ENCODE results near the gene ANGPTL3.

ANGPTL3 gene

GRCh38 chr1:62593825-62594394, 3.4 kb upstream of the ANGPTL3 start:
- Histone ChIP-seq H3K27ac (ENCODE audit: low read length, poor library complexity, severe bottlenecking) (no peak overlapping the region), H3K4me2 (ENCODE audit: low read length, poor library complexity, severe bottlenecking) (no peak overlapping the region), H2BK120ac (ENCODE audit: low read depth, low read length) (no peak overlapping the region), H2BK5ac (ENCODE audit: low read depth, low read length, poor library complexity, severe bottlenecking) (no peak overlapping the region), H3K9me3 (ENCODE audit: control insufficient read depth, low read length) (no peaks in the 10 kb centered on the region), H2AFZ (ENCODE audit: low read depth, low read length) (no peak overlapping the region), H4K8ac (ENCODE audit: low read length) (no peak overlapping the region), H2BK12ac (ENCODE audit: low read length in 2 of 2) (no peak overlapping the region), H3K36me3 (ENCODE audit: control insufficient read depth in 1 of 2, insufficient read depth in 2 of 2, low read depth in 1 of 2, low read length in 2 of 2) (peaks cover 0 to 23% of the 10 kb centered on the region in 2 experiments), H3K4ac (ENCODE audit: low read depth in 1 of 2, low read length in 2 of 2) (no peak overlapping the region), H3K14ac (ENCODE audit: low read length in 2 of 2) (no peak overlapping the region), H2AK5ac (ENCODE audit: low read length, severe bottlenecking) (no peak overlapping the region), H3K27me3 (ENCODE audit: control insufficient read depth in 1 of 2, insufficient read depth in 1 of 2, low read length in 2 of 2) (no peaks in the 10 kb centered on the region), H3K79me1 (replicated peaks; ENCODE audit: low read length, poor library complexity, severe bottlenecking) (no peaks in the 10 kb centered on the region), H4K91ac (ENCODE audit: low read length) (no peak overlapping the region), H3K4me1 (ENCODE audit: control insufficient read depth, insufficient read depth, low read depth, low read length) (no peaks in the 10 kb centered on the region), H3K23ac (ENCODE audit: low read length in 2 of 2) (no peak overlapping the region), H3K4me3 (ENCODE audit: insufficient read depth in 1 of 2, low read depth in 1 of 2, low read length in 2 of 2) (no peak overlapping the region), H3K18ac (ENCODE audit: low read depth in 1 of 2, low read length in 2 of 2) (no peak overlapping the region), H2BK15ac (ENCODE audit: low read depth, poor library complexity, severe bottlenecking) (no peak overlapping the region), H3K9ac (ENCODE audit: low read length) (no peak overlapping the region)
- WGBS = no CpG with 5 or more reads among the region's 2 CpGs
- no peak for DNase-seq

- Histone ChIP-seq H2AK5ac (ENCODE audit: low read length, severe bottlenecking) (no peak overlapping the region), H3K9ac (ENCODE audit: low read length) (no peak overlapping the region), H3K23ac (ENCODE audit: low read length in 2 of 2) (no peak overlapping the region), H3K79me1 (replicated peaks; ENCODE audit: low read length, poor library complexity, severe bottlenecking) (no peaks in the 10 kb centered on the region), H2AFZ (ENCODE audit: low read depth, low read length) (no peak overlapping the region), H2BK5ac (ENCODE audit: low read depth, low read length, poor library complexity, severe bottlenecking) (no peak overlapping the region), H3K9me3 (ENCODE audit: control insufficient read depth, low read length) (no peaks in the 10 kb centered on the region), H2BK15ac (ENCODE audit: low read depth, poor library complexity, severe bottlenecking) (no peak overlapping the region), H3K27ac (ENCODE audit: low read length, poor library complexity, severe bottlenecking) (no peak overlapping the region), H3K18ac (ENCODE audit: low read depth in 1 of 2, low read length in 2 of 2) (no peak overlapping the region), H3K36me3 (ENCODE audit: control insufficient read depth in 1 of 2, insufficient read depth in 2 of 2, low read depth in 1 of 2, low read length in 2 of 2) (peaks cover 0 to 20% of the 10 kb centered on the region in 2 experiments), H3K14ac (ENCODE audit: low read length in 2 of 2) (no peak overlapping the region), H2BK120ac (ENCODE audit: low read depth, low read length) (no peak overlapping the region), H3K27me3 (ENCODE audit: control insufficient read depth in 1 of 2, insufficient read depth in 1 of 2, low read length in 2 of 2) (no peaks in the 10 kb centered on the region), H3K4me2 (ENCODE audit: low read length, poor library complexity, severe bottlenecking) (no peak overlapping the region), H4K91ac (ENCODE audit: low read length) (no peak overlapping the region), H3K4me3 (ENCODE audit: insufficient read depth in 1 of 2, low read depth in 1 of 2, low read length in 2 of 2) (no peak overlapping the region), H2BK12ac (ENCODE audit: low read length in 2 of 2) (no peak overlapping the region), H4K8ac (ENCODE audit: low read length) (no peak overlapping the region), H3K4me1 (ENCODE audit: control insufficient read depth, insufficient read depth, low read depth, low read length) (no peaks in the 10 kb centered on the region), H3K4ac (ENCODE audit: low read depth in 1 of 2, low read length in 2 of 2) (no peak overlapping the region)
- no peak for DNase-seq
- 83% methylated on average over 1 of the region's 3 CpGs for WGBS
Observed at GRCh38 chr1:62595647-62596046, 1.7 kb upstream of the ANGPTL3 start.

- H3K4ac ChIP-seq (ENCODE audit: low read depth in 1 of 2, low read length in 2 of 2) = no peak overlapping the region
- H3K23ac ChIP-seq (ENCODE audit: low read length in 2 of 2) = no peak overlapping the region
- H2BK15ac ChIP-seq (ENCODE audit: low read depth, poor library complexity, severe bottlenecking) = no peak overlapping the region
- H2BK120ac ChIP-seq (ENCODE audit: low read depth, low read length) = no peak overlapping the region
- H3K14ac ChIP-seq (ENCODE audit: low read length in 2 of 2) = no peak overlapping the region
- no peaks in the 10 kb centered on the region for H3K79me1 ChIP-seq (replicated peaks; ENCODE audit: low read length, poor library complexity, severe bottlenecking)
- no peak overlapping the region for H3K4me3 ChIP-seq (ENCODE audit: insufficient read depth in 1 of 2, low read depth in 1 of 2, low read length in 2 of 2)
- peaks cover 0 to 12% of the 10 kb centered on the region in 2 experiments for H3K36me3 ChIP-seq (ENCODE audit: control insufficient read depth in 1 of 2, insufficient read depth in 2 of 2, low read depth in 1 of 2, low read length in 2 of 2)
- no peak overlapping the region for H3K9ac ChIP-seq (ENCODE audit: low read length)
- no peak overlapping the region for H4K91ac ChIP-seq (ENCODE audit: low read length)
- no peak overlapping the region for H3K27ac ChIP-seq (ENCODE audit: low read length, poor library complexity, severe bottlenecking)
- H3K4me1 ChIP-seq (ENCODE audit: control insufficient read depth, insufficient read depth, low read depth, low read length) = no peaks in the 10 kb centered on the region
- no peak overlapping the region for H2BK5ac ChIP-seq (ENCODE audit: low read depth, low read length, poor library complexity, severe bottlenecking)
- no peak overlapping the region for H2BK12ac ChIP-seq (ENCODE audit: low read length in 2 of 2)
- no peaks in the 10 kb centered on the region for H3K9me3 ChIP-seq (ENCODE audit: control insufficient read depth, low read length)
- WGBS = 93% methylated on average over 5 of the region's 5 CpGs
- H4K8ac ChIP-seq (ENCODE audit: low read length) = no peak overlapping the region
- no peak overlapping the region for H2AFZ ChIP-seq (ENCODE audit: low read depth, low read length)
- no peak for DNase-seq
- no peaks in the 10 kb centered on the region for H3K27me3 ChIP-seq (ENCODE audit: control insufficient read depth in 1 of 2, insufficient read depth in 1 of 2, low read length in 2 of 2)
- H3K4me2 ChIP-seq (ENCODE audit: low read length, poor library complexity, severe bottlenecking) = no peak overlapping the region
- no peak overlapping the region for H2AK5ac ChIP-seq (ENCODE audit: low read length, severe bottlenecking)
- H3K18ac ChIP-seq (ENCODE audit: low read depth in 1 of 2, low read length in 2 of 2) = no peak overlapping the region
Observed at GRCh38 chr1:62599044-62599443, 1.7 kb downstream of the ANGPTL3 start.

GRCh38 chr1:62601457-62601856, 4.1 kb downstream of the ANGPTL3 start:
- Histone ChIP-seq H3K23ac (ENCODE audit: low read length in 2 of 2) (no peak overlapping the region), H3K27ac (ENCODE audit: low read length, poor library complexity, severe bottlenecking) (no peak overlapping the region), H4K91ac (ENCODE audit: low read length) (no peak overlapping the region), H2BK15ac (ENCODE audit: low read depth, poor library complexity, severe bottlenecking) (no peak overlapping the region), H3K4ac (ENCODE audit: low read depth in 1 of 2, low read length in 2 of 2) (no peak overlapping the region), H3K9ac (ENCODE audit: low read length) (no peak overlapping the region), H2AFZ (ENCODE audit: low read depth, low read length) (no peak overlapping the region), H3K4me3 (ENCODE audit: insufficient read depth in 1 of 2, low read depth in 1 of 2, low read length in 2 of 2) (no peak overlapping the region), H3K18ac (ENCODE audit: low read depth in 1 of 2, low read length in 2 of 2) (no peak overlapping the region), H3K36me3 (ENCODE audit: control insufficient read depth in 1 of 2, insufficient read depth in 2 of 2, low read depth in 1 of 2, low read length in 2 of 2) (peaks cover 0 to 15% of the 10 kb centered on the region in 2 experiments), H2AK5ac (ENCODE audit: low read length, severe bottlenecking) (no peak overlapping the region), H3K27me3 (ENCODE audit: control insufficient read depth in 1 of 2, insufficient read depth in 1 of 2, low read length in 2 of 2) (no peaks in the 10 kb centered on the region), H4K8ac (ENCODE audit: low read length) (no peak overlapping the region), H3K4me2 (ENCODE audit: low read length, poor library complexity, severe bottlenecking) (no peak overlapping the region), H2BK120ac (ENCODE audit: low read depth, low read length) (no peak overlapping the region), H2BK5ac (ENCODE audit: low read depth, low read length, poor library complexity, severe bottlenecking) (no peak overlapping the region), H3K79me1 (replicated peaks; ENCODE audit: low read length, poor library complexity, severe bottlenecking) (no peaks in the 10 kb centered on the region), H3K9me3 (ENCODE audit: control insufficient read depth, low read length) (no peaks in the 10 kb centered on the region), H2BK12ac (ENCODE audit: low read length in 2 of 2) (no peak overlapping the region), H3K4me1 (ENCODE audit: control insufficient read depth, insufficient read depth, low read depth, low read length) (no peaks in the 10 kb centered on the region), H3K14ac (ENCODE audit: low read length in 2 of 2) (no peak overlapping the region)
- no CpG with 5 or more reads among the region's 2 CpGs for WGBS
- DNase-seq = no peak
